ENCODE measurements around the gene OMD.

- TF ChIP-seq JUND (IDR thresholded peaks at IDR 0.05) (no peak), TEAD4 (IDR thresholded peaks at IDR 0.05; ENCODE audit: borderline replicate concordance, insufficient read depth) (no peak)
Measured at GRCh38 chr9:92423612-92424011, 659 bp downstream of the OMD start.

All from SK-N-SH (cell line).